T-cell (primary cell): Measurements from ENCODE around the gene ARHGEF4. TPM values are rescaled to one million over a fixed set of nuclear protein-coding genes. Genes with fewer than 3 reads are reported as not detected.

Source experiments
- ATAC-seq, 4 experiments: fragments of 200-7000 bp in 3 of 4; fragments of 150-1000 bp in 1 of 4; cut with Tn5 transposase; replicated peaks in 1 of 4; 1 replicate in 3 of 4; 2 replicates in 1 of 4; pipeline ENCODE4 v1.10.0; 2021; ENCODE audit warnings: moderate library complexity in 3 of 4, mild to moderate bottlenecking in 2 of 4, moderate number of reproducible peaks in 1 of 4
- CTCF ChIA-PET, 2 donors: fragments of 300-600 bp; sonication (Branson Sonifier 250); formaldehyde crosslinking; loops; one replicate each; lab custom pipeline; 2022; ENCODE audit warnings: antibody characterized with exemption in 2 of 2; lab: Charles Lee
- POLR2A ChIA-PET, 2 donors: fragments of 300-600 bp; sonication (Branson Sonifier 250); formaldehyde crosslinking; loops; one replicate each; lab custom pipeline; 2022; ENCODE audit warnings: antibody characterized with exemption in 2 of 2; lab: Charles Lee
- DNase-seq, 35 experiments: peaks; one replicate each; pipeline versions ENCODE4 v3.0.0 to v3.0.0-alpha.2; 2013 to 2023
- H3K27ac ChIP-seq: one replicate; pipeline ENCODE4 v1.5.1; 2013; ENCODE audit warnings: low read length
- H3K27me3 ChIP-seq, 2 experiments: replicated peaks in 1 of 2; 1 replicate in 1 of 2; 2 replicates in 1 of 2; pipeline versions ENCODE4 v1.6.1 to v1.7.0; 2013; ENCODE audit warnings: low read length in 1 of 2, mixed read lengths in 1 of 2; ENCODE audit not compliant: control insufficient read depth in 2 of 2, insufficient read depth in 2 of 2; ENCODE audit errors: extremely low read depth in 1 of 2
- H3K36me3 ChIP-seq, 2 donors: 1 replicate in 1 of 2; 2 replicates in 1 of 2; pipeline versions ENCODE4 v1.6.1 to v1.7.0; 2013; ENCODE audit warnings: low read length in 1 of 2; ENCODE audit not compliant: control insufficient read depth in 2 of 2, insufficient read depth in 1 of 2; ENCODE audit errors: extremely low read depth in 1 of 2
- H3K4me1 ChIP-seq, 2 experiments: 1 replicate in 1 of 2; 2 replicates in 1 of 2; pipeline versions ENCODE4 v1.6.1 to v1.7.0; 2013; ENCODE audit warnings: low read length in 2 of 2, mixed read lengths in 1 of 2; ENCODE audit not compliant: insufficient read depth in 2 of 2, control insufficient read depth in 1 of 2; ENCODE audit errors: extremely low read depth in 1 of 2
- H3K4me3 ChIP-seq, 2 donors: 1 replicate in 1 of 2; 2 replicates in 1 of 2; pipeline versions ENCODE4 v1.5.1 to v1.7.0; 2013; ENCODE audit warnings: mild to moderate bottlenecking in 2 of 2, low read length in 1 of 2, moderate library complexity in 1 of 2; ENCODE audit not compliant: control insufficient read depth in 1 of 2; ENCODE audit errors: extremely low read depth in 1 of 2
- H3K9me3 ChIP-seq: 2 replicates; pipeline ENCODE4 v1.7.0; 2013
- H3K27ac Mint-ChIP-seq, 2 donors: one replicate each; pipeline ENCODE4 v1.8.0; 2020 to 2021; ENCODE audit warnings: mild to moderate bottlenecking in 2 of 2, mixed read lengths in 2 of 2
- H3K27me3 Mint-ChIP-seq, 2 donors: one replicate each; pipeline ENCODE4 v1.8.0; 2021 to 2022; ENCODE audit warnings: mixed read lengths in 2 of 2
- H3K36me3 Mint-ChIP-seq: one replicate; pipeline ENCODE4 v1.8.0; 2021; ENCODE audit warnings: mixed read lengths
- H3K4me1 Mint-ChIP-seq, 3 donors: one replicate each; pipeline ENCODE4 v1.8.0; 2020 to 2022; ENCODE audit warnings: mixed read lengths in 3 of 3, mild to moderate bottlenecking in 1 of 3
- H3K4me3 Mint-ChIP-seq, 3 donors: one replicate each; pipeline ENCODE4 v1.8.0; 2020 to 2022; ENCODE audit warnings: mild to moderate bottlenecking in 3 of 3, mixed read lengths in 3 of 3, moderate library complexity in 3 of 3
- H3K9me3 Mint-ChIP-seq, 3 donors: one replicate each; pipeline ENCODE4 v1.8.0; 2020 to 2022; ENCODE audit warnings: mixed read lengths in 3 of 3
- WGBS: methylation state at CpG from one replicate; pipeline ENCODE4 v1.1.5; 2013; ENCODE audit warnings: missing lambda C conversion rate; ENCODE audit not compliant: insufficient coverage; 5-methylcytosine and 5-hydroxymethylcytosine counted together
- total RNA-seq, 35 experiments: library from RNA in 6 of 35; stranded (reverse) in 6 of 35; fragments of 120-200 nt in 1 of 35; gene quantifications; one replicate each; pipeline versions ENCODE4 v1.2.1 to v1.2.4 and lab custom pipeline; 2013 to 2026

Gene ARHGEF4
- total RNA-seq, 5 donors from 2014 or later (not counting 1 experiment from before 2014, with no cell fraction given) = 2.9 to 5.3 (median 4.4) TPM

- CTCF ChIA-PET = no interaction called here
- 69% methylated on average over 9 of the region's 9 CpGs for WGBS
- peaks cover 8 to 25% of the 10 kb centered on the region in 2 experiments for H3K4me1 ChIP-seq
- H3K27ac ChIP-seq = no peak overlapping the region
- no peaks in the 10 kb centered on the region for H3K36me3 ChIP-seq
- no peaks in the 10 kb centered on the region for H3K9me3 ChIP-seq
- no peak for ATAC-seq
- Mint-ChIP-seq H3K27ac (no peak overlapping the region), H3K27me3 (peaks cover 7 to 41% of the 10 kb centered on the region in 2 donors), H3K4me1 (peaks cover 10 to 19% (median 11%) of the 10 kb centered on the region in 3 donors), H3K36me3 (no peaks in the 10 kb centered on the region), H3K9me3 (peaks cover 0 to 6% (median 0%) of the 10 kb centered on the region in 3 donors), H3K4me3 (no peak overlapping the region)
- POLR2A ChIA-PET = no interaction called here
- DNase-seq = no peak
- no peak overlapping the region for H3K4me3 ChIP-seq
- H3K27me3 ChIP-seq = peaks cover 0 to 54% of the 10 kb centered on the region in 2 experiments
These were observed 195.2 kb downstream of the ARHGEF4 start for GRCh38 chr2:131031875-131032274.

DNA sequence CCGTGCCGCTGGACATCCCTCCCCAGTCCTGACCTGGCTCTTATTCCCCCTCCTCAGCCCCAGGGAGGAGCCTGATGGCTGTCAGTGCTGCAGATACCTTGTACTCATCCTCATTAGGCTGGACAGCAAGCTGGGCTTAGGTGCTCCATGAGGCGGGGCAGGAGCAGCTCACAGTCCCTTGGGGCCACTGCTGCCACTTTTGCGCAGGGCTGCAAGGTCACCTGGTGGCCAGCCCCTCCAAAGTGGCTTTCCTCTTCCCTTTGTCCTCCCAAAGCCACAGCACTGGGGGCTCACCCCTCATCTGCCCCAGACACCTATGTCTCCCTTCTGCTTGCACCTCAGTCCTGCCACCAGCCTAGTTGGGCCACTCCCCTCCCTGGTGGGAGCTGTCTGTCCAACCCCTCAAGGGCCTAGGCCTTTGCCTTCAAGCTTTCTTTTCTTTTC is 195.7 kb downstream of the ARHGEF4 start:
- WGBS = 90% methylated on average over 4 of the region's 4 CpGs
- peaks cover 0 to 1% (median 0%) of the 10 kb centered on the region in 3 donors for H3K9me3 Mint-ChIP-seq
- Histone ChIP-seq H3K4me3 (no peak overlapping the region), H3K36me3 (no peaks in the 10 kb centered on the region), H3K9me3 (no peaks in the 10 kb centered on the region), H3K4me1 (peaks cover 8 to 25% of the 10 kb centered on the region in 2 experiments), H3K27ac (no peak overlapping the region), H3K27me3 (peaks cover 0 to 58% of the 10 kb centered on the region in 2 experiments)
- DNase-seq = no peak
- H3K36me3 Mint-ChIP-seq = no peaks in the 10 kb centered on the region
- H3K27me3 Mint-ChIP-seq = peaks cover 2 to 37% of the 10 kb centered on the region in 2 donors
- peaks cover 10 to 19% (median 11%) of the 10 kb centered on the region in 3 donors for H3K4me1 Mint-ChIP-seq
- CTCF ChIA-PET = no interaction called here
- no peak overlapping the region for H3K4me3 Mint-ChIP-seq
- POLR2A ChIA-PET = no interaction called here
- no peak for ATAC-seq
- no peak overlapping the region for H3K27ac Mint-ChIP-seq

DNA sequence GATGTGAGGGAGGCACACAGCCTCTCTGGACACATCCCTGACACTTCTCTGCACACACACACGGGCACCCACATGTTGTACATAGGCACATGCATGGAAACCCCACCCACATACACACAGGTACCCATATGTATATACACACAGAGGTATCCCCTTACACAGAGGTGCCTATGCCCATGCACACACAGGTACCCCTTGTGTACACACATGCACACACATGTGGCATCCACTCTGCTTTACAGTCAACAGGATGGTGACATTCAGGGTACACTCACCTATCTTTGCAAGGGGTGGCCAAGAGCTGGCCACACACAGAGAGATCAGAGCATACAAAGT is 197.0 kb downstream of the ARHGEF4 start:
- H3K27ac ChIP-seq = no peak overlapping the region
- peaks cover 0 to 59% of the 10 kb centered on the region in 2 experiments for H3K27me3 ChIP-seq
- peak overlapping the region in 1 of 2 donors; percentile 75 for H3K4me3 ChIP-seq
- Mint-ChIP-seq H3K36me3 (no peaks in the 10 kb centered on the region), H3K27ac (no peak overlapping the region), H3K9me3 (no peaks in the 10 kb centered on the region), H3K4me1 (peaks cover 11 to 25% (median 15%) of the 10 kb centered on the region in 3 donors), H3K27me3 (peaks cover 0 to 33% of the 10 kb centered on the region in 2 donors), H3K4me3 (peak overlapping the region; percentile 13 to 61 (median 14))
- ATAC-seq (no peak), DNase-seq (no peak)
- peaks cover 8 to 31% of the 10 kb centered on the region in 2 experiments for H3K4me1 ChIP-seq
- POLR2A ChIA-PET = no interaction called here
- CTCF ChIA-PET = no interaction called here
- peaks cover 0 to 2% of the 10 kb centered on the region in 2 donors for H3K36me3 ChIP-seq
- no peaks in the 10 kb centered on the region for H3K9me3 ChIP-seq
- WGBS = 62% methylated on average over 1 of the region's 1 CpG

DNA sequence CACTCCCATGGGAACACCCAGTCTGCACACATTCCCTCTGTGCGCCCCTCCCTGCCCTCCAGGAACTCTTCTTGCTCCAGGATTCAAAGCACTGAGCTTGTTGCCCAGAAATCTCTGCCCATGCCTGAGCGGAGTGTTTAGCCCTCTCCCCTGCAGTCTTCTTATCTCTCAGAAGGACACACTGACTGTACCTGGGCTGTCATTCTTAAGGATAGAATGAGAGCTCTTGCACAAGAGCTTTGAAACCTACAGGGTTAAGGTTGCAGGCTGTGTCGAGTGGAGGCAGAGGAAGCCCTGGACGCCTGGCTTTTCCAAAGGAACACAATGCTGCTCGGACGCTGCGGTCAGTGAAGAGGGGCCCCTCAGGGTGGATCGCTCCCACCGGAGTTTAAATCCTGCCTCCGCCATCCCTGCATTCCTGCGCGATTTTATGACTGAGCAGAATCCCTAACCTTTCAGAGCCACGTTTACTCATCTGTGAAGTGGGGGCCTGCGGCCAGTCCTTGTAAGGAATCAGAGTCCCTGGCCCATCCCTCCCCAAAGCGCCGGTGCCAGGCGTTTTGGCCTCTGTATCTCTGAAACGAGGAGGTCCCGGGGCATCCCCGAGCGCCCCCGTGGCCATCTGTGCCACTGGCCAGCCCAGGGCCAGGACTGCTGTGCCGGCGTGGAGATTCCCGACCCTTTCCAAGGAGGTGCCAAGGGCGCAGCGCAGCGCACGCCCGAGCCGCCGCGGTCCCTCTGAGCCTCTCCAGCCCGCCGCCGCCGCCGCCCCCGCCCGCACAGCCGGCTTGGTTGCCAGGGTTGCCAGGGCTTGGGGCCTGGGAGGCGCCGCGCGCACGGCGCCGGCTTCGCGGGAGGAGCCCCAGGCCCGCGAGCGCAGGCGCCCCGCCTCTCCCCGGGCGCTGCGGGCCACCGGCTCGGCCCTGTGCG is 197.7 kb downstream of the ARHGEF4 start:
- Mint-ChIP-seq H3K9me3 (no peaks in the 10 kb centered on the region), H3K27me3 (peaks cover 0 to 32% of the 10 kb centered on the region in 2 donors), H3K27ac (no peak overlapping the region), H3K4me1 (peaks cover 11 to 29% (median 15%) of the 10 kb centered on the region in 3 donors), H3K4me3 (peak overlapping the region; percentile 13 to 61 (median 36)), H3K36me3 (no peaks in the 10 kb centered on the region)
- Histone ChIP-seq H3K4me1 (peaks cover 10 to 37% of the 10 kb centered on the region in 2 experiments), H3K36me3 (peaks cover 0 to 2% of the 10 kb centered on the region in 2 donors), H3K9me3 (no peaks in the 10 kb centered on the region), H3K4me3 (peak overlapping the region; percentile 28 to 75), H3K27ac (no peak overlapping the region), H3K27me3 (peaks cover 0 to 66% of the 10 kb centered on the region in 2 experiments)
- ATAC-seq = peak; percentile 64 to 71 (median 67)
- POLR2A ChIA-PET = no interaction called here
- CTCF ChIA-PET = no interaction called here
- peak in 11 of 35 experiments; percentile 11 to 42 (median 31) for DNase-seq
- 3% methylated on average over 59 of the region's 61 CpGs for WGBS

DNA sequence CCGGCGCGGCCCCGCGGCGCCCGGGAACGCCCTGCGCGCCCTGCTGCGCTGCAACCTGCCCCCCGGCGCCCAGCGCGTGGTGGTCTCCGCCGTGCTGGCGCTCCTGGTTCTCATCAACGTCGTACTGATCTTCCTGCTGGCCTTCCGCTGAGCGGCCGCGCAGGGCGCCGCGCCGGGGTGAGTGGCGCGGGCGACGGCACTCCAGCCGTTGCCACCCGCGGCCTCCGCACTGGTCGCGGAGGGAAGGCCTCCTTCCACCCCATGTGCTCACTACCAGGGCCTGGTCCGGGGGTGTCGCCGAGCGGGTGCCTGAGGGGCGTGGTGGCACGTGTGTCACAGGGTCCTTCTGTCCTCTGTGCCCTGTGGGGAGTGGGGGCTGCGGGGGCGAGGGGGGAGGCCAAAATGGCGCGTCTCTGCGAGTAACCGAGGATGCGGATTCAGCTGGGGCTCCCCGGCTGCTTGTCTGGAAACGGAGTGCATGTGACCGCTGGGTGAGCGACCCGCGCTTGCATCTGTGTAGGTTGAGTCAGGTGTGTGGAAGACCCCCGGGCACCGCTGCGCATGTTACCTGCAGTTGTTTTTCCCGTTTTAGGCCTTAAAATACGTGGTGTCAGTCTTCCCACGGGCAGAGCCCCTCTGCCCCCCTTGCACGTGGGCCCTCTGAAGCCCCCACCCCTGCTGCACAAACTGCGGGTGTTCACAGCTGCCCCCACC is 198.6 kb downstream of the ARHGEF4 start:
- peaks cover 0 to 2% of the 10 kb centered on the region in 2 donors for H3K36me3 ChIP-seq
- H3K4me3 ChIP-seq = peak overlapping the region in 1 of 2 donors; percentile 46
- H3K27ac Mint-ChIP-seq = no peak overlapping the region
- peaks cover 11 to 33% (median 17%) of the 10 kb centered on the region in 3 donors for H3K4me1 Mint-ChIP-seq
- ChIA-PET CTCF (interaction anchor here in 1 of 2 donors (0.7 kb wide), 1 partner anchor 1651 kb away, joined by 3 read pairs; no protein-coding TSS in a partner anchor), POLR2A (no interaction called here)
- H3K4me3 Mint-ChIP-seq = peak overlapping the region; percentile 36 to 61 (median 41)
- no peaks in the 10 kb centered on the region for H3K9me3 ChIP-seq
- H3K36me3 Mint-ChIP-seq = no peaks in the 10 kb centered on the region
- H3K27ac ChIP-seq = no peak overlapping the region
- H3K27me3 ChIP-seq = peaks cover 0 to 70% of the 10 kb centered on the region in 2 experiments
- H3K27me3 Mint-ChIP-seq = peaks cover 0 to 29% of the 10 kb centered on the region in 2 donors
- WGBS = 15% methylated on average over 37 of the region's 65 CpGs
- H3K9me3 Mint-ChIP-seq = no peaks in the 10 kb centered on the region
- DNase-seq (peak in 1 of 35 experiments; percentile 23), ATAC-seq (peak; percentile 4 to 44 (median 18))
- H3K4me1 ChIP-seq = peaks cover 12 to 46% of the 10 kb centered on the region in 2 experiments

DNA sequence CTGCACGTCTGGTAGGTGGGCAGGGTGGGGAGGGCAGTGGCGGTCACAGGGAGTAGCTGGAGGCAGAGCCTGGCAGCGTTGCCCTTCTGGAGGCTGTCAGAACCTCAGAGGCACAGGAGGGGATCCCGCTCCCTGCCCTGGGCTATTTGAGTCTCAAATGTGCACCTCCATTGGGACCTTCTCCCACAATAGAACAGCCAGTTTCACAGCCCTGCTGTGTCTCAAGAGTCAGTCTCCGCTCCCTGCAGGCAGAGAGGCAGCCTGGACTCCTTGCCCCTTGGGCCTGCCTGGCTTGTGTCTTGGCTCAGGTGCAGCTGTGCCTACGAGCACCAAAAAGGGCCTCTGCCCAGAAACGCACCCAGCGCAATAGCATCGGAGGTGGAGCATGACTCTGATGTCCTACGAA is 199.1 kb downstream of the ARHGEF4 start:
- H3K4me1 Mint-ChIP-seq = peaks cover 13 to 38% (median 21%) of the 10 kb centered on the region in 3 donors
- H3K9me3 Mint-ChIP-seq = no peaks in the 10 kb centered on the region
- no peak for ATAC-seq
- no peaks in the 10 kb centered on the region for H3K36me3 Mint-ChIP-seq
- no peak overlapping the region for H3K4me3 ChIP-seq
- no peaks in the 10 kb centered on the region for H3K9me3 ChIP-seq
- peaks cover 0 to 70% of the 10 kb centered on the region in 2 experiments for H3K27me3 ChIP-seq
- no peak overlapping the region for H3K27ac Mint-ChIP-seq
- ChIA-PET POLR2A (no interaction called here), CTCF (interaction anchor here in 1 of 2 donors (0.7 kb wide), 1 partner anchor 1651 kb away, joined by 3 read pairs; no protein-coding TSS in a partner anchor)
- peak in 1 of 35 experiments; percentile 17 for DNase-seq
- H3K27me3 Mint-ChIP-seq = peaks cover 0 to 29% of the 10 kb centered on the region in 2 donors
- peaks cover 0 to 2% of the 10 kb centered on the region in 2 donors for H3K36me3 ChIP-seq
- WGBS = 76% methylated on average over 6 of the region's 10 CpGs
- no peak overlapping the region for H3K27ac ChIP-seq
- peaks cover 12 to 52% of the 10 kb centered on the region in 2 experiments for H3K4me1 ChIP-seq
- peak overlapping the region; percentile 21 to 61 (median 36) for H3K4me3 Mint-ChIP-seq
